A673 (cell line): ENCODE measurements around the gene ADAMTS2. TPM values are rescaled to one million over a fixed set of nuclear protein-coding genes. Genes with fewer than 3 reads are reported as not detected.

Experiments
- BruUV-seq: library from RNA; stranded (reverse); fragments of 400-500 nt; replicated peaks from 2 replicates; lab custom pipeline; 2021; lab: Mats Ljungman, UMichigan
- CTCF ChIA-PET: fragments of 300-600 bp; sonication (Branson Sonifier 250); formaldehyde crosslinking; loops from one replicate; lab custom pipeline; 2022; ENCODE audit warnings: antibody characterized with exemption; lab: Charles Lee
- POLR2A ChIA-PET: fragments of 300-600 bp; sonication (Branson Sonifier 250); formaldehyde crosslinking; loops from one replicate; lab custom pipeline; 2022; ENCODE audit warnings: antibody characterized with exemption; ENCODE audit not compliant: low non-redundant PET; lab: Charles Lee
- DNase-seq: peaks from one replicate; pipeline ENCODE4 v3.0.0-alpha.2; 2015; ENCODE audit warnings: low spot score
- H3K27ac ChIP-seq: fragments of 200-600 bp; sonication (generic); 2 replicates; pipeline ENCODE4 v1.5.1; 2016; ENCODE audit warnings: mixed run types, low read depth, mild to moderate bottlenecking, mixed read lengths, antibody characterized with exemption, low read length; ENCODE audit not compliant: poor library complexity, severe bottlenecking
- H3K27me3 ChIP-seq: fragments of 200-600 bp; sonication (generic); replicated peaks from 2 replicates; pipeline ENCODE4 v1.6.1; 2017; ENCODE audit warnings: mixed run types, low read depth, mild to moderate bottlenecking, mixed read lengths, antibody characterized with exemption, low read length; ENCODE audit not compliant: insufficient read depth, poor library complexity
- H3K36me3 ChIP-seq: fragments of 200-600 bp; sonication (generic); 2 replicates; pipeline ENCODE4 v1.6.1; 2016; ENCODE audit warnings: mixed run types, mild to moderate bottlenecking, mixed read lengths, antibody characterized with exemption, low read length; ENCODE audit not compliant: insufficient read depth, poor library complexity, severe bottlenecking
- H3K4me1 ChIP-seq: fragments of 200-600 bp; sonication (generic); 2 replicates; pipeline ENCODE4 v1.6.1; 2017; ENCODE audit warnings: mixed run types, mild to moderate bottlenecking, mixed read lengths, antibody characterized with exemption, low read length; ENCODE audit not compliant: insufficient read depth, poor library complexity, severe bottlenecking
- H3K4me3 ChIP-seq: fragments of 200-600 bp; sonication (generic); 2 replicates; pipeline ENCODE4 v1.5.1; 2016; ENCODE audit warnings: low read depth, mixed run types, mild to moderate bottlenecking, mixed read lengths, low read length; ENCODE audit not compliant: poor library complexity, severe bottlenecking
- H3K9me3 ChIP-seq: fragments of 200-600 bp; sonication (generic); 2 replicates; pipeline ENCODE4 v1.6.1; 2016; ENCODE audit warnings: mixed run types, low read depth, mild to moderate bottlenecking, mixed read lengths, antibody characterized with exemption, low read length; ENCODE audit not compliant: poor library complexity, severe bottlenecking
- CTCF ChIP-seq: fragments of 300-800, 200-600 bp; sonication (generic); conservative IDR thresholded peaks from 2 replicates; pipeline ENCODE4 v1.5.1; 2017; ENCODE audit warnings: low read depth, mild to moderate bottlenecking, antibody characterized with exemption, low read length, moderate library complexity, mixed read lengths
- EZH2 ChIP-seq: fragments of 200-600 bp; sonication (generic); IDR thresholded peaks from 2 replicates; pipeline ENCODE4 v1.6.1; 2017; ENCODE audit warnings: borderline replicate concordance, low read depth, mild to moderate bottlenecking, mixed read lengths, antibody characterized with exemption, low read length; ENCODE audit not compliant: poor library complexity, severe bottlenecking
- intact Hi-C: fragments of 100-400 bp; cut with micrococcal nuclease; formaldehyde crosslinking; loops from one replicate; pipeline ENCODE4 v1.10.0; 2022; ENCODE audit not compliant: unreplicated experiment
- total RNA-seq: library from RNA; stranded (reverse); gene quantifications from 2 replicates; pipeline ENCODE4 v1.2.3, GENCODE V29; 2021

Gene ADAMTS2
- total RNA-seq, 1 experiment from 2014 or later: 0.39 TPM

- no peak for DNase-seq
- Histone ChIP-seq H3K27ac (no peak overlapping the region), H3K4me3 (no peak overlapping the region), H3K27me3 (no peaks in the 10 kb centered on the region), H3K4me1 (no peaks in the 10 kb centered on the region), H3K36me3 (no peaks in the 10 kb centered on the region), H3K9me3 (no peaks in the 10 kb centered on the region)
- CTCF ChIA-PET: no interaction called here
- no TSS peak for BruUV-seq
- POLR2A ChIA-PET: no interaction called here
- no peak for TF ChIP-seq EZH2
- no peak for TF ChIP-seq CTCF
- intact Hi-C loops: no loop called here
Measured at GRCh38 chr5:179139936-179140235, 205.4 kb downstream of the ADAMTS2 start.

GRCh38 chr5:179139111-179139935 lies 205.9 kb downstream of the ADAMTS2 start:
- H3K9me3 ChIP-seq: no peaks in the 10 kb centered on the region
- DNase-seq: no peak
- no peaks in the 10 kb centered on the region for H3K36me3 ChIP-seq
- no peak for TF ChIP-seq EZH2
- no peak for TF ChIP-seq CTCF
- no peaks in the 10 kb centered on the region for H3K4me1 ChIP-seq
- ChIA-PET CTCF (interaction anchor here (0.5 kb wide), 1 partner anchor 160 kb away, joined by 3 read pairs; no protein-coding TSS in a partner anchor), POLR2A (no interaction called here)
- no peak overlapping the region for H3K4me3 ChIP-seq
- no peak overlapping the region for H3K27ac ChIP-seq
- H3K27me3 ChIP-seq: no peaks in the 10 kb centered on the region
- intact Hi-C loops: no loop called here
- BruUV-seq: no TSS peak

- POLR2A ChIA-PET: no interaction called here
- H3K9me3 ChIP-seq: no peaks in the 10 kb centered on the region
- no TSS peak for BruUV-seq
- TF ChIP-seq EZH2 (no peak), CTCF (no peak)
- CTCF ChIA-PET: interaction anchor here (0.5 kb wide), 1 partner anchor 160 kb away, joined by 3 read pairs; no protein-coding TSS in a partner anchor
- intact Hi-C loops: no loop called here
- no peaks in the 10 kb centered on the region for H3K4me1 ChIP-seq
- no peaks in the 10 kb centered on the region for H3K36me3 ChIP-seq
- H3K4me3 ChIP-seq: no peak overlapping the region
- DNase-seq: no peak
- H3K27me3 ChIP-seq: no peaks in the 10 kb centered on the region
- no peak overlapping the region for H3K27ac ChIP-seq
Measured at GRCh38 chr5:179138568-179138925, 206.7 kb downstream of the ADAMTS2 start.
